ENCODE data around the gene ACAP3.

ACAP3 gene

DNA sequence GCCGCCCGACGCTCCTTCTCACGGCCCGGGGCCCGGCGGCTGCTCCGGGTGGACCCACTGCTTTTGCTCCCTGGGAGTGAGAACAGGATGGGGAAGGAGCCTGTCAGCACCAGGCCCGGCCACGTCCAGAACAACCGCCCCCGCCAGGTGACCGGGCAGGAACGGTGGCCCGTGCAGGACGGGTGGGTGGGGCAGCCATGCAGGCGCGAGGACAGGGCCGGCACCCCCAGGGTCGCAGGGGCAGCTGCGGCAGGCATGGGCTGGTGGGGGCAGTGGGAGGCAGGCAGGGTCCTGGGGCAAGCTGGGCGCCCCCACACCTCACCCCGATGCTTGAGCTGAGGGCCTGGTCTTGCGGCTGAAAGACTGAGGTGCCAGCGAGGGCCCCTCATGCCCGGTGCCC, 28.7 kb upstream of the ACAP3 start:
- TF ChIP-seq RAD21 (IDR thresholded peaks at IDR 0.05; ENCODE audit: low read depth) (no peak), TEAD4 (IDR thresholded peaks at IDR 0.05) (no peak), EGR1 (IDR thresholded peaks at IDR 0.05) (no peak)

DNA sequence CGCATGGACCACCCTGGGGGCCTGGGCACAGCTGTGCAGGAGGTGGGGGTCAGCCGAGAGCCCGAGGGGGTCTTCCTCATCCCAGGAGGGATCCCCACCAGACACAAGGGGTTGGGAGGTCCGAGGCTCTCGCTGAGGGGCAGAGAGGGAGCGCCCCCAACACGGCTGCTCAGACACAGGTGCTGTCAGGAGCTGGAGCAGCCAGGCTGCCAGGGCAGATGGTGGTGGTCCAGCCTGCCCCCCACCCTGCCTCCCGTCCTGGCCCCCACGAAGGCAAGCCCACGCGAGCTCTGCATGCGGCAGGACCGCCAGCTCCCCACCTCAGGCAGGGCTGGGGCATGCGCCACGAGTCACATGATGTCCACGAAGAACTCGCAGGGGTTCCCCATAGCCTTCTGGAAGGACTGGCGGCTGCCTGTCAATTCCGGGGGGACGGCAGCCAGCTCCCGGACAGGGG, 28.1 kb upstream of the ACAP3 start:
- TF ChIP-seq NFIC (IDR thresholded peaks at IDR 0.05) (no peak), EP300 (IDR thresholded peaks at IDR 0.05; ENCODE audit: borderline replicate concordance) (no peak), ZBTB7A (IDR thresholded peaks at IDR 0.05; ENCODE audit: low read depth) (no peak), RAD21 (IDR thresholded peaks at IDR 0.05; ENCODE audit: low read depth) (no peak)

DNA sequence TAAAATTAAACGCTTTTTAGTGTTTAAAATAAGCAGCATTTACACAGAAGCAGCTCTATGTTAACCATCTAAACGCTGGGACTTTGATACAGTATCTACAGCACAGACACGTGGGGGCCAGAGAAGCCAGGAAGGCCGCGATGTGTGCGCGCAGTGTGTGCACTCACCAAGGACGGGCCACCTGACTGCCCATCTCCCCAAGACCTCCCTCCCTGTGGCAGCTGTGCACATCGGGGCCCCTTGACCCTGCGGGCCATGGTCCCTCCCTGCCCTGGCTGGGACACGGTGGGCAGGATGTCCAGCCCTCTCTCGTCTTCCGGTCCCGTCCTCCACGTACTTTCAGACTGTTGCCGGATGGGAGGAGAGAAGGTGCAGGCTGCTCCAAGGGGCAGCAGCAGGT, 27.6 kb upstream of the ACAP3 start:
- TF ChIP-seq YY1 (IDR thresholded peaks at IDR 0.05; ENCODE audit: low read depth) = no peak
- TF ChIP-seq ZBTB7A (IDR thresholded peaks at IDR 0.05; ENCODE audit: low read depth) = no peak

GRCh38 chr1:1334835-1335234, 27.1 kb upstream of the ACAP3 start:
- TF ChIP-seq REST (IDR thresholded peaks at IDR 0.05; ENCODE audit: low read depth) (peak; percentile 99), CREB1 (IDR thresholded peaks at IDR 0.05; ENCODE audit: low read depth) (no peak), NFIC (IDR thresholded peaks at IDR 0.05) (no peak), TAF1 (IDR thresholded peaks at IDR 0.05; ENCODE audit: low read depth) (no peak), EGR1 (IDR thresholded peaks at IDR 0.05) (peak; percentile 39; the same call in 1 of the 2 replicates), EP300 (IDR thresholded peaks at IDR 0.05; ENCODE audit: borderline replicate concordance) (no peak), ZBTB7A (IDR thresholded peaks at IDR 0.05; ENCODE audit: low read depth) (peak; percentile 99), CEBPB (IDR thresholded peaks at IDR 0.05) (no peak)
- TF ChIP-seq, protein P1, sequence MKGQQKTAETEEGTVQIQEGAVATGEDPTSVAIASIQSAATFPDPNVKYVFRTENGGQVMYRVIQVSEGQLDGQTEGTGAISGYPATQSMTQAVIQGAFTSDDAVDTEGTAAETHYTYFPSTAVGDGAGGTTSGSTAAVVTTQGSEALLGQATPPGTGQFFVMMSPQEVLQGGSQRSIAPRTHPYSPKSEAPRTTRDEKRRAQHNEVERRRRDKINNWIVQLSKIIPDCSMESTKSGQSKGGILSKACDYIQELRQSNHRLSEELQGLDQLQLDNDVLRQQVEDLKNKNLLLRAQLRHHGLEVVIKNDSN (IDR thresholded peaks at IDR 0.05) = no peak
- TF ChIP-seq, protein P2, sequence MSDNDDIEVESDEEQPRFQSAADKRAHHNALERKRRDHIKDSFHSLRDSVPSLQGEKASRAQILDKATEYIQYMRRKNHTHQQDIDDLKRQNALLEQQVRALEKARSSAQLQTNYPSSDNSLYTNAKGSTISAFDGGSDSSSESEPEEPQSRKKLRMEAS (IDR thresholded peaks at IDR 0.05) = 0 out of 2 replicates have a peak, but pooled peaks have one; percentile 53

GRCh38 chr1:1333551-1334241, 26.0 kb upstream of the ACAP3 start:
- no peak for TF ChIP-seq REST (IDR thresholded peaks at IDR 0.05; ENCODE audit: low read depth)

DNA sequence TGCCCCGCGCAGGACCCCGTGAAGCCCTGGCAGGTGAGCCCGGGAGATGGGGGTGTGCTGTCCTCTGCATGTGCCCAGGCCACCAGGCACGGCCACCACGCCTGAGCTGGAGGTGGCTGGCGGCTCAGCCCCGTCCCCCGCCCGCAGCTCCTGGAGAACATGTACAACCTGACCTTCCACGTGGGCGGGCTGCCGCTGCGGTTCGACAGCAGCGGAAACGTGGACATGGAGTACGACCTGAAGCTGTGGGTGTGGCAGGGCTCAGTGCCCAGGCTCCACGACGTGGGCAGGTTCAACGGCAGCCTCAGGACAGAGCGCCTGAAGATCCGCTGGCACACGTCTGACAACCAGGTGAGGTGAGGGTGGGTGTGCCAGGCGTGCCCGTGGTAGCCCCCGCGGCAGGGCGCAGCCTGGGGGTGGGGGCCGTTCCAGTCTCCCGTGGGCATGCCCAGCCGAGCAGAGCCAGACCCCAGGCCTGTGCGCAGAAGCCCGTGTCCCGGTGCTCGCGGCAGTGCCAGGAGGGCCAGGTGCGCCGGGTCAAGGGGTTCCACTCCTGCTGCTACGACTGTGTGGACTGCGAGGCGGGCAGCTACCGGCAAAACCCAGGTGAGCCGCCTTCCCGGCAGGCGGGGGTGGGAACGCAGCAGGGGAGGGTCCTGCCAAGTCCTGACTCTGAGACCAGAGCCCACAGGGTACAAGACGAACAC, 25.2 kb upstream of the ACAP3 start:
- TF ChIP-seq RAD21 (IDR thresholded peaks at IDR 0.05; ENCODE audit: low read depth) (no peak), TEAD4 (IDR thresholded peaks at IDR 0.05) (no peak), TAF1 (IDR thresholded peaks at IDR 0.05; ENCODE audit: low read depth) (no peak), CEBPB (IDR thresholded peaks at IDR 0.05) (no peak), EP300 (IDR thresholded peaks at IDR 0.05; ENCODE audit: borderline replicate concordance) (no peak), TCF12 (IDR thresholded peaks at IDR 0.05; ENCODE audit: low read depth) (no peak), CREB1 (IDR thresholded peaks at IDR 0.05; ENCODE audit: low read depth) (no peak), EGR1 (IDR thresholded peaks at IDR 0.05) (no peak), ZBTB7A (IDR thresholded peaks at IDR 0.05; ENCODE audit: low read depth) (no peak), NFIC (IDR thresholded peaks at IDR 0.05) (no peak)
- TF ChIP-seq, protein P2 (IDR thresholded peaks at IDR 0.05) = no peak
- TF ChIP-seq, protein P1 (IDR thresholded peaks at IDR 0.05) = no peak

All from Ishikawa (cell line).